HepG2 (cell line): ENCODE results near the gene RNF208. TPM values are rescaled to one million over a fixed set of nuclear protein-coding genes. Genes with fewer than 3 reads are reported as not detected.

Experiments used
- CCAR2 ChIP-seq: fragments of 200-400 bp; formaldehyde crosslinking; optimal IDR thresholded peaks from 2 replicates; pipeline ENCODE3; 2018; ENCODE audit warnings: low read depth, mild to moderate bottlenecking, low read length, moderate library complexity
- EZH2 ChIP-seq: conservative IDR thresholded peaks from 2 replicates; pipeline ENCODE4 v1.6.1; 2012; ENCODE audit warnings: mild to moderate bottlenecking, low read depth, low read length, moderate library complexity
- HNF1A ChIP-seq, 2 experiments: sonication (generic) in 1 of 2; formaldehyde crosslinking in 1 of 2; IDR thresholded peaks; 2 replicates each; pipeline versions ENCODE4 v1.4.0 to v1.6.1; 2016 to 2020; ENCODE audit warnings: borderline replicate concordance in 1 of 2, low read depth in 1 of 2, mild to moderate bottlenecking in 1 of 2, missing genetic modification reagents in 1 of 2
- HOXA9 ChIP-seq: sonication (generic); formaldehyde crosslinking; IDR thresholded peaks from 2 replicates; pipeline ENCODE4 v1.8.1; 2022; ENCODE audit warnings: missing genetic modification reagents, mild to moderate bottlenecking, moderate library complexity, borderline replicate concordance
- IKZF5 ChIP-seq: IDR thresholded peaks from 2 replicates; pipeline ENCODE4 v1.6.1; 2018; ENCODE audit warnings: missing genetic modification reagents, mild to moderate bottlenecking, missing compliant biosample characterization
- MIER2 ChIP-seq: IDR thresholded peaks from 2 replicates; pipeline ENCODE4 v1.6.1; 2016; ENCODE audit warnings: missing biosample characterization, missing genetic modification reagents
- MYPOP ChIP-seq: sonication (generic); formaldehyde crosslinking; IDR thresholded peaks from 2 replicates; pipeline ENCODE4 v1.8.1; 2023; ENCODE audit warnings: mild to moderate bottlenecking, moderate library complexity, missing genetic modification reagents
- NR2F6 ChIP-seq, 2 experiments: IDR thresholded peaks; 2 replicates each; pipeline ENCODE4 v1.6.1; 2016; ENCODE audit warnings: antibody characterized with exemption in 1 of 2, mild to moderate bottlenecking in 1 of 2
- REL ChIP-seq: sonication (generic); formaldehyde crosslinking; conservative IDR thresholded peaks from 2 replicates; pipeline ENCODE4 v1.8.0; 2022; ENCODE audit warnings: mild to moderate bottlenecking, missing genetic modification reagents, moderate library complexity
- SAFB2 ChIP-seq: sonication (generic); formaldehyde crosslinking; IDR thresholded peaks from 2 replicates; pipeline ENCODE4 v1.5.1; 2020; ENCODE audit warnings: missing genetic modification reagents, low read depth, mild to moderate bottlenecking, borderline replicate concordance
- SIX1 ChIP-seq: sonication (generic); formaldehyde crosslinking; IDR thresholded peaks from 2 replicates; pipeline ENCODE4 v1.4.0; 2020; ENCODE audit warnings: missing genetic modification reagents, borderline replicate concordance
- TCF7 ChIP-seq: sonication (generic); IDR thresholded peaks from 2 replicates; pipeline ENCODE4 v1.6.1; 2016; ENCODE audit warnings: antibody characterized with exemption, low read depth
- THRA ChIP-seq: sonication (generic); formaldehyde crosslinking; IDR thresholded peaks from 2 replicates; pipeline ENCODE4 v1.4.0; 2020; ENCODE audit warnings: missing genetic modification reagents, borderline replicate concordance
- YEATS2 ChIP-seq: sonication (generic); formaldehyde crosslinking; IDR thresholded peaks from 2 replicates; pipeline ENCODE4 v1.4.0; 2020; ENCODE audit warnings: missing genetic modification reagents, borderline replicate concordance
- ZBTB1 ChIP-seq: sonication (generic); formaldehyde crosslinking; IDR thresholded peaks from 2 replicates; pipeline ENCODE4 v1.4.0; 2020; ENCODE audit warnings: missing genetic modification reagents, borderline replicate concordance
- ZNF235 ChIP-seq: sonication (generic); formaldehyde crosslinking; IDR thresholded peaks from 2 replicates; pipeline ENCODE4 v1.8.1; 2023; ENCODE audit warnings: mild to moderate bottlenecking, missing genetic modification reagents, borderline replicate concordance
- ZNF75D ChIP-seq: sonication (generic); formaldehyde crosslinking; IDR thresholded peaks from 2 replicates; pipeline ENCODE4 v1.8.1; 2023; ENCODE audit warnings: missing genetic modification reagents, mild to moderate bottlenecking, borderline replicate concordance
- ZSCAN21 ChIP-seq: sonication (generic); formaldehyde crosslinking; IDR thresholded peaks from 2 replicates; pipeline ENCODE4 v1.8.0; 2022; ENCODE audit warnings: mild to moderate bottlenecking, missing genetic modification reagents, moderate library complexity, borderline replicate concordance
- polyA plus RNA-seq, 8 experiments: library from polyadenylated mRNA; depleted of rRNA in 3 of 8; stranded (reverse) in 7 of 8; unstranded in 1 of 8; fragments of >200 nt; fragmentation: Illumina TruSeq in 4 of 8; extraction: Trizol in 4 of 8; gene quantifications; 2 replicates each; pipeline versions ENCODE4 v1.2.1 to v1.2.3, GENCODE V29; 2011 to 2016; ENCODE audit warnings: low read depth in 4 of 8, missing spikeins in 1 of 8, mixed read lengths in 1 of 8; ENCODE audit not compliant: insufficient read depth in 1 of 8
- total RNA-seq, 5 experiments: library from RNA; depleted of rRNA; stranded (reverse); fragments of >200 nt; fragmentation: Illumina TruSeq; extraction: Trizol; gene quantifications; 2 replicates each; pipeline ENCODE4 v1.2.3, GENCODE V29; 2016; ENCODE audit warnings: low read depth in 1 of 5

The RNF208 gene
- total and polyA plus RNA-seq, 2 of the 13 experiments (the other 11 are each of a cell fraction or from before 2014, with no cell fraction given) = 1.6 to 2.1 TPM

GRCh38 chr9:137243626-137244485 lies 21.8 kb upstream of the RNF208 start (continued):
- no peak for TF ChIP-seq HNF1A (IDR thresholded peaks at IDR 0.05; ENCODE audit: low read depth)
- TF ChIP-seq HNF1A (CRISPR knock-in tag; IDR thresholded peaks at IDR 0.05; ENCODE audit: borderline replicate concordance) = peak; percentile 35; the same call in 1 of the 2 replicates
- no peak for TF ChIP-seq TCF7
- no peak for TF ChIP-seq YEATS2 (CRISPR knock-in tag)
- no peak for TF ChIP-seq SIX1 (CRISPR knock-in tag)
- TF ChIP-seq MIER2 = no peak
- no peak for TF ChIP-seq IKZF5
- no peak for TF ChIP-seq MYPOP
- no peak for TF ChIP-seq EZH2
- TF ChIP-seq HOXA9 (CRISPR knock-in tag) = no peak
- TF ChIP-seq NR2F6 (IDR thresholded peaks at IDR 0.05) = no peak
- no peak for TF ChIP-seq NR2F6 (CRISPR knock-in tag; IDR thresholded peaks at IDR 0.05)
- peak; percentile 66; the same call in 1 of the 2 replicates for TF ChIP-seq SAFB2
- no peak for TF ChIP-seq ZNF75D
- no peak for TF ChIP-seq REL (CRISPR knock-in tag)
- TF ChIP-seq ZBTB1 (CRISPR knock-in tag) = no peak
- TF ChIP-seq ZNF235 = 0 out of 2 replicates have a peak, but pooled peaks have one; percentile 38
- TF ChIP-seq CCAR2 = no peak
- no peak; the same call in 1 of the 2 replicates for TF ChIP-seq ZSCAN21 (CRISPR knock-in tag)
- no peak for TF ChIP-seq THRA (CRISPR knock-in tag)
